ENCODE results near the gene RPL3. TPM values are rescaled to one million over a fixed set of nuclear protein-coding genes. Genes with fewer than 3 reads are reported as not detected.

The RPL3 gene
- total RNA-seq, 1 donor from 2014 or later, result 2,433 TPM

- Mint-ChIP-seq H3K9me3 (ENCODE audit: low read depth) (no peaks in the 10 kb centered on the region), H3K36me3 (ENCODE audit: insufficient read depth) (no peaks in the 10 kb centered on the region), H3K27ac (no peak overlapping the region), H3K4me1 (ENCODE audit: low read depth) (peaks cover 25% of the 10 kb centered on the region), H3K27me3 (no peaks in the 10 kb centered on the region), H3K4me3 (ENCODE audit: low read depth) (no peak overlapping the region)
- no peak for TF ChIP-seq CTCF (IDR thresholded peaks at IDR 0.05; ENCODE audit: unreplicated experiment)
- no peak for DNase-seq (ENCODE audit: low spot score, unreplicated experiment)
These were observed 27.4 kb downstream of the RPL3 start for GRCh38 chr22:39292031-39292462.

- no peak for DNase-seq (ENCODE audit: low spot score, unreplicated experiment)
- Mint-ChIP-seq H3K27ac (peak overlapping the region; percentile 37), H3K9me3 (ENCODE audit: low read depth) (no peaks in the 10 kb centered on the region), H3K4me3 (ENCODE audit: low read depth) (no peak overlapping the region), H3K36me3 (ENCODE audit: insufficient read depth) (no peaks in the 10 kb centered on the region), H3K4me1 (ENCODE audit: low read depth) (peaks cover 25% of the 10 kb centered on the region), H3K27me3 (no peaks in the 10 kb centered on the region)
- TF ChIP-seq CTCF (IDR thresholded peaks at IDR 0.05; ENCODE audit: unreplicated experiment), result no peak
These were observed 27.9 kb downstream of the RPL3 start for GRCh38 chr22:39291523-39291922.

GRCh38 chr22:39290724-39291161 is 28.7 kb downstream of the RPL3 start:
- no peak for TF ChIP-seq CTCF (IDR thresholded peaks at IDR 0.05; ENCODE audit: unreplicated experiment)
- Mint-ChIP-seq H3K4me3 (ENCODE audit: low read depth) (no peak overlapping the region), H3K9me3 (ENCODE audit: low read depth) (no peaks in the 10 kb centered on the region), H3K27ac (no peak overlapping the region), H3K27me3 (no peaks in the 10 kb centered on the region), H3K36me3 (ENCODE audit: insufficient read depth) (no peaks in the 10 kb centered on the region), H3K4me1 (ENCODE audit: low read depth) (peaks cover 21% of the 10 kb centered on the region)
- no peak for DNase-seq (ENCODE audit: low spot score, unreplicated experiment)

- peaks cover 20% of the 10 kb centered on the region for H3K4me1 Mint-ChIP-seq (ENCODE audit: low read depth)
- H3K27me3 Mint-ChIP-seq, result no peaks in the 10 kb centered on the region
- H3K4me3 Mint-ChIP-seq (ENCODE audit: low read depth), result no peak overlapping the region
- no peaks in the 10 kb centered on the region for H3K36me3 Mint-ChIP-seq (ENCODE audit: insufficient read depth)
- DNase-seq (ENCODE audit: low spot score, unreplicated experiment), result no peak
- no peaks in the 10 kb centered on the region for H3K9me3 Mint-ChIP-seq (ENCODE audit: low read depth)
- TF ChIP-seq CTCF (IDR thresholded peaks at IDR 0.05; ENCODE audit: unreplicated experiment), result no peak
- no peak overlapping the region for H3K27ac Mint-ChIP-seq
These were observed 29.3 kb downstream of the RPL3 start for GRCh38 chr22:39289975-39290720.

- H3K4me3 Mint-ChIP-seq (ENCODE audit: low read depth), result no peak overlapping the region
These were observed 29.9 kb downstream of the RPL3 start for GRCh38 chr22:39289533-39289932.

More at GRCh38 chr22:39289533-39289932, 29.9 kb downstream of the RPL3 start:
- Mint-ChIP-seq H3K4me1 (ENCODE audit: low read depth) (peaks cover 20% of the 10 kb centered on the region), H3K27ac (peak overlapping the region; percentile 69), H3K27me3 (no peaks in the 10 kb centered on the region), H3K36me3 (ENCODE audit: insufficient read depth) (no peaks in the 10 kb centered on the region), H3K9me3 (ENCODE audit: low read depth) (no peaks in the 10 kb centered on the region)
- DNase-seq (ENCODE audit: low spot score, unreplicated experiment), result no peak
- TF ChIP-seq CTCF (IDR thresholded peaks at IDR 0.05; ENCODE audit: unreplicated experiment), result no peak

Measured in progenitor cell of endocrine pancreas (in vitro differentiated cells).